Activated CD4-positive, alpha-beta T cell treated with anti-CD3 and anti-CD28 coated beads, Interleukin-2, amount 50 U/mL, for 48 hours (primary cell): Measurements from ENCODE around the gene KLHL24.
"Not testable (repeated sequence)": the region's sequence is repeated elsewhere in the genome, so short reads cannot be mapped to it uniquely, and the experiment has no call there.

Source experiments
- DNase-seq, 2 experiments: peaks; one replicate each; pipeline ENCODE4 v3.0.0-alpha.2; 2020

KLHL24 gene

DNA sequence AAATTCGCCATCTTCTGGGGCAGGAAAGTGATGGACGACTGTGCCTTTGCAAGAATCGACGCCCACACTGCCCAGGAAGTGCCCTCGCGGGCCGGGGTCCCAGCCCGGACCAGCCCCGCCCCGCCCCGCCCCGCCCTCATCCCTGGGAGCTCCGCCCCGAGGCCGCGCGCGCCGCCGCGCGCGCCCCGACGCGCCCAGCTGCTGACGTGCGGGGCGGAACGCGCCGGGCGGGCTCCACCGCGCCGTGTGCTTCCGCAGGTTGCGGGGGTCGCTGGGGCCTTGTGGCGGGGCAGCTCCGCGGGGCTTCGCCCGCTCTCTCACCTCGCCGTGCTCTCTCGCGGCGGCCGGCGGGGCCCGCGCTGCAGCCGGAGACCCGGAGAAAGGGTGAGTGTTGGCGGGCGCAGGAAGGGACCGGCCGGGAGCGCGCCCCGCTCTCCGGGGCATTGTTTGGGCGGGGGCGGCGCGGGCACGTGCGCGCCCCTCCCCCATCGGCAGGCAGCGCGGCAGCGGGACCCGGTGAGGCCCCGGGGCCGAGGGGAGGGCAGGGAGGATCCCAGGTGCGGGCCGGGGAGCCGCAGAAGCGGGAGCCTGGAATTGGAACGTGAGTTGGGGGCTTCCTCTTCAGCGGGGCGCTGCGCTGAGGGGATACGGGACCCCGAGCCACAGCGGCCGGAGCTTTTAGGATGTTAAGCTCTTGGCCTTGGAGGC, 62.3 kb downstream of the KLHL24 start, which contains the start of gene YEATS2:
YEATS2 (plus strand) TSS at position 188 of the 708 bp plus-strand sequence. CDS start 17,366 bp downstream, outside the sequence.
- DNase-seq, result peak; percentile 76 to 84

GRCh38 chr3:183698318-183698751, 62.9 kb downstream of the KLHL24 start:
- peak in 1 of 2 experiments; percentile 48 for DNase-seq

DNA sequence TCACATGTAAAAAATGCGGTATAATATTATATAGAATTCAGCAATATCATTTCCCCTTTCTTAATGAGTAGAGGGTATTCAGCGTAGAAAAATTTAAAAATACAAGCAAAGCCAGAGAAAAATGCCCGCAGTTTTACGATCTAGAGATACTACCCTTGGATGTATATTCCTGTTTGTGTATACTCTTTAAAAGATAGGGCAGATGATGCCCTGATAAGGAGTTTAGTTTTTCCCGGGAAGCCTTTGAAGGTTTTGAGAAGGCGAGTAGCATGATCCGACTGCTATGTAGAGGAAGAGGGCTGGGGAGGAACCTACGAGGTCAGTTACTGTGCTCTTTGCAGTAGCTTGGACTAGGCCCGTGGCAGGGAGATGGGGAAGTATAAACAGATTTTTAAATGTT, 63.3 kb downstream of the KLHL24 start:
- DNase-seq, result no peak

GRCh38 chr3:183699238-183699947, 64.0 kb downstream of the KLHL24 start:
- DNase-seq, result no peak

- no peak for DNase-seq
Observed at GRCh38 chr3:183701744-183702143, 66.3 kb downstream of the KLHL24 start.

DNA sequence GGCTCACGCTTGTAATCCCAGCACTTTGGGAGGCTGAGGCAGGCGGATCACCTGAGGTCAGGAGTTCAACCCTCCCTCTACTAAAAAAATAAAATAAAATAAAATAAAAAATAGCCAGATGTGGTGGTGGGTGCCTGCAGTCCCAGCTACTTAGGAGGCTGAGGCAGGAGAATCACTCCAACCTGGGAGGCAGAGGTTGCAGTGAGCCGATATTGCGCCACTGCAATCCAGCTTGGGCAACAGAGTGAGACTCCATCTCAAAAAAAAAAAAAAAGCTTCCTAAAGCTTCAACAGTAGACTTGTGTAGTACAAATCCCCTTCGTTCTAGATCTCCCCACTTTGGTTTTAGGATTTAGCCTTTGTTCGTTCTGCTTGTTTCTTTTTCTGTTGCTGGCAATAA, 68.5 kb downstream of the KLHL24 start:
- not testable (repeated sequence) for DNase-seq

DNA sequence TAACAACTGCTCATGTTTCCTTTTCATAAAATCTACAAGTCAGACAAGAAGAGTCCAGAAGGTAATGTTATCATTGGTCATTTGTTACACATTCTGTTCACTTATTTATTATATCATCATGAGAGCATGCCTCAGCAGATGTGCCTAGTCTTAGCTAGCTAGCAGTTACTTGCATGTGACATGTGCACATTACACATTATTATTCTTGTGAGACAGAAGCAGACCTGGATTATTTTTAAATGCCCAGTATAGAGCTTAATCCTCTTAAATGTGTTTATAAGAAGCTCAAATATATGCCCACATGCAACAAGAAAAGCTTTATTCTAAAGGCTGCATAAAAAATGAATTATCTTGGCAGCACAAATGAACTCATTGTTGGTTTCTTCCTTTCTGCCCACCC, 74.8 kb downstream of the KLHL24 start:
- DNase-seq, result no peak

DNA sequence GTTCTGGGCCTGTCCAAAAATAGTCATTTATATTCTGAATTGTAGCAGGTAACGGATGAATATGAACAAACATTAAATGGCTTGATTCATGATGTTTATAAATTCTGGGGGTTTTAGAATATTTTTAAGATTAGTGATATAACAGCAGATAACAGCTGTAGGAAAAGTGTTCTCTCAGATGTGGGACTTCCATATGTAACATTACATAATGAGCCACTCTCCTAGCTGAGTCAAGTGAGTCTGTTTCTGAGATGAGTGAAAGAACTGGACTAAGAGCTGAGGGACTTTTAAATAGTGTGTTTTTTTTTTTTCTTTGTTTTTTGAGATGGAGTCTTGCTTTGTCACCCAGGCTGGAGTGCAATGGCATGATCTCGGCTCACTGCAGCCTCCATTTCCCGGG, 76.1 kb downstream of the KLHL24 start:
- DNase-seq, result no peak

- DNase-seq, result no peak
Observed at GRCh38 chr3:183714622-183715021, 79.2 kb downstream of the KLHL24 start.

- DNase-seq, result no peak
Observed at GRCh38 chr3:183718012-183718411, 82.6 kb downstream of the KLHL24 start.

- no peak for DNase-seq
Observed at GRCh38 chr3:183725387-183725786, 90.0 kb downstream of the KLHL24 start.

DNA sequence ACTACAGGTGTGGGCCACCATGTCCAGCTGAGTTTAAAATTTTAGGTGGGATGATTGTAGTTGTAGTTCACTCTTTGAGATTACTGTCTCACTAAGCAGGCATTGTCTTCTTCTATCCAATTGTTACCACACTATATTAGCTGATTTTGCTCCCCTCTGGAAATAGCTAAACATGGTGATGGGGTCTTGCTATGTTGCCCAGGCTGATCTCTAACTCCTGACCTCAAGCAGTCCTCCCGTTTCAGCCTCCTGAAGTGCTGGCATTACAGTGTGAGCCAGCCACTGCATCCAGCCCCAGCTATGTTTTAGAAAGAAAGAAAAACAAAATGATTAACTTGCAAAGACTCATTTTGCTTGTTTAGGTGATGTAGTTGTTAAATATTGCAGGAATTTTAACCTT, 92.8 kb downstream of the KLHL24 start:
- no peak for DNase-seq

- no peak for DNase-seq
Observed at GRCh38 chr3:183730361-183730760, 94.9 kb downstream of the KLHL24 start.

- DNase-seq, result no peak
Observed at GRCh38 chr3:183731611-183732010, 96.2 kb downstream of the KLHL24 start.

DNA sequence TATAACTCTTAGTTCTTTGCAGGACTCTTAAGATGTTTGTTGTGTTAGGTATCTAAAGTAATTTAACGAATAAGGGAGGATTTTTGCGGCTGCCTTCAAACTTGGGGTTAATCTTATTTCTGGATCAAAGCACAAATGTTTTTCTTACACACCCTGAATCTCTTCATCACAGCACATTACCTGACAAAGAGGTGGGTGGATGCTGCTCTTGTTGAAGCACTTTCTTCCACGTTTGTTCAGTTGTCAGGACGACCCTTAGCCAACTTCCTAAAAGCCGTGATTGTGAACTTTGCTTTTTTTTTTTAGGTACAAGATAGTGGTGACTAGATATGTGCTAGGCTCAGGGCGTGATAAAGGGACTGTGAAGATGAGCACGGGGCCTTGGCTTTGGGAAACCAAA, 98.1 kb downstream of the KLHL24 start:
- DNase-seq, result no peak
